H7 (cell line): ENCODE measurements around the gene SLC1A4. TPM values are rescaled to one million over a fixed set of nuclear protein-coding genes. Genes with fewer than 3 reads are reported as not detected.
"Not testable (repeated sequence)": the region's sequence is repeated elsewhere in the genome, so short reads cannot be mapped to it uniquely, and the experiment has no call there.

Source experiments
- DNase-seq: peaks from one replicate; pipeline ENCODE4 v3.0.0; 2012
- H3K27me3 ChIP-seq: 2 replicates; pipeline ENCODE4 v1.6.0; 2011; ENCODE audit warnings: mild to moderate bottlenecking, low read length; ENCODE audit not compliant: control insufficient read depth, insufficient read depth
- H3K36me3 ChIP-seq: replicated peaks from 2 replicates; pipeline ENCODE4 v1.5.1; 2011; ENCODE audit warnings: low read length; ENCODE audit not compliant: control insufficient read depth, insufficient read depth
- H3K4me3 ChIP-seq: 2 replicates; pipeline ENCODE4 v1.5.1; 2011; ENCODE audit warnings: low read depth, mild to moderate bottlenecking, control low read depth, low read length, moderate library complexity; ENCODE audit not compliant: insufficient read depth
- total RNA-seq: library from RNA; depleted of rRNA; stranded (reverse); fragments of >200 nt; shearing (Covaris generic); gene quantifications from 2 replicates; pipeline ENCODE4 v1.2.3, GENCODE V29; 2014

SLC1A4 gene
- total RNA-seq, 1 experiment from 2014 or later: 2.5 TPM

DNA sequence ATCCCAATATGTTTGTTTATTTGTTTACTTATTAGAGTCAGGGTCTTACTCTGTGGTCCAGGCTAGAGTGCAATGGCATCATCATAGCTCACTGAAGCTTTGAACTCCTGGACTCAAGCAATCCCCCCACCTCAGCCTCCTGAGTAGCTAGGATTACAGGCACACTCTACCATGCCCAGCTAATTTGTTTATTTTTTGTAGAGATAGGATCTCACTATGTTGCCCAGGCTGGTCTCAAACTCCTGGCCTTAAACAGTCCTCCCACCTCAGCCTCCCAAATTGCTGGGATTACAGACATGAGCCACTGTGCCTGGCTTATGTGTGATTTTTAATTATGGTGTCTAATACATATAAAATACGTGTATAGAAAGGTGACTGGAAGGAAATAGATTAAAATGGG lies 31.1 kb downstream of the SLC1A4 start:
- not testable (repeated sequence) for H3K4me3 ChIP-seq, DNase-seq, H3K27me3 ChIP-seq, H3K36me3 ChIP-seq

DNA sequence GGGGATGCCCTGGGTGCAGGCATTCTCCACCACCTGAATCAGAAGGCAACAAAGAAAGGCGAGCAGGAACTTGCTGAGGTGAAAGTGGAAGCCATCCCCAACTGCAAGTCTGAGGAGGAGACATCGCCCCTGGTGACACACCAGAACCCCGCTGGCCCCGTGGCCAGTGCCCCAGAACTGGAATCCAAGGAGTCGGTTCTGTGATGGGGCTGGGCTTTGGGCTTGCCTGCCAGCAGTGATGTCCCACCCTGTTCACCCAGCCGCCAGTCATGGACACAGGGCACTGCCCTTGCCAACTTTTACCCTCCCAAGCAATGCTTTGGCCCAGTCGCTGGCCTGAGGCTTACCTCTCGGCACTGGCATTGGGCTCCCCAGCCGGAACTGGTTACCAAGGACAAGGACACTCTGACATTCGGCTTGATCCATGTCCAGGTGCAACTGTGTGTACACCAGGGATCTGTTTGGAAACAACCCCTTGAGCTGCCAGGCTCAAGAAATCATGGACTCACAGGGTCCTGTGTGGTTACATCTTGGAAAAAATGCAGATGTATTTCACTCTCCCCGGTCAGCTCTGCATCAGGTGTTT lies 31.8 kb downstream of the SLC1A4 start:
- H3K27me3 ChIP-seq: no peaks in the 10 kb centered on the region
- no peak overlapping the region for H3K4me3 ChIP-seq
- no peak for DNase-seq
- H3K36me3 ChIP-seq: 0 out of 2 replicates have a peak, but pooled peaks cover 2% of the 10 kb centered on the region

DNA sequence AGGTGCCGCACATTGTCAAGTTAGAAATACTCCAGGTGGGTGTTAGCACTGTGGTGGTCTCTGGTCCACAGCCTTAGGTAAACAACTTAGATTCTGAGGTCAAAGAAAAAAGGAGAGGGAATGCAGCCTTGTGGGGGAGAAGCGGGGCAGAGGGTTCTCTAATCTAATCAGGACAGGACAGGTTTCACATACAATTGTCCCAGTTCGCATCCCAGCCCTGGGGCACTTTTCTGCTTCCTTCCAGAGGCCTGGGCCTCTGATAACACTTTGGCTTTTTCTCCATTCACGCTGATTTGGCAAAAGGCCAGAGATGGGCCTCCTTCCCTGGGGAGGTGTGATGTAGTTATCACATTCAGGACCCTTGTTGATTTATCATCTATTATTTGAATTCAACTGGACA lies 32.5 kb downstream of the SLC1A4 start:
- H3K27me3 ChIP-seq: no peaks in the 10 kb centered on the region
- H3K4me3 ChIP-seq: no peak overlapping the region
- H3K36me3 ChIP-seq: 0 out of 2 replicates have a peak, but pooled peaks cover 2% of the 10 kb centered on the region
- DNase-seq: no peak

DNA sequence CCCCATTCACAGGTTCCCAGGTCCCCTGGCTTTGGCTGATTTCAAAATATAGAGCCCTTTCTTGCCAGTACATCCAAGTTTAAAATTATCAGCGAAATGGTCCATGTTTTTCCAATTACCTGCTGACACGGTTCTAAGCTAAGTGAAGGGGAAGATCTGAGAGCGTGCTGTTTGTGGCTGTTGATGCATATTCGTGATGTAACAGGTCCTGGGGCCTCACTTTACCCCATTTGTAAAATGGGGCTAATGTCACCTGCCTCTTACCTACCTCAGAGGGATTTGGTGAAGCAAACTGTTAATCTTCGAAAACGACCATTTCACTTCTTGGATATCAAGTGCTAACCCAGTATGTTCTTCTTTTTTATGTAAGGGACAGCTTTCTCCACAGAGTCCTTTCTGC lies 33.0 kb downstream of the SLC1A4 start:
- Histone ChIP-seq H3K4me3 (no peak overlapping the region), H3K36me3 (0 out of 2 replicates have a peak, but pooled peaks cover 2% of the 10 kb centered on the region), H3K27me3 (no peaks in the 10 kb centered on the region)
- no peak for DNase-seq

DNA sequence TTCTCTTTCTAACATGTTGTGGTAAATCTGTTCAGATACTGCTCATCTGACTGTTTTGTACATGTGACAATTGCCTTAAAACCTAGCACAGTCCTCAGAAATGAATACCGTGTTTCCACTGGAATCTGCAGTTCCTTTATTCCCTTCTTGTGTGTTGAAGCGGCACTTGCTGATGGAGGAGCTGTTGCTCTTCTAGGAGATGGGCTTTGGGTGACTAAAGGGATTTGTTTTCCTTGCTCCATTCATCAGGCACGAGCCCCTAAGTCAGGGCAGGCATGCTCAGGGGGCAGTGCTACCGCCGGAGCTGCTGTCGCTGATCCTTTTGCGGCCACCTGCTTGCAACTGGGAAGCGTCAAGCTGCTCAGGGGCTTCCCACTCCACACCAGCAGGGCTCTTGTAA lies 34.5 kb downstream of the SLC1A4 start:
- Histone ChIP-seq H3K27me3 (no peaks in the 10 kb centered on the region), H3K36me3 (no peaks in the 10 kb centered on the region), H3K4me3 (no peak overlapping the region)
- no peak for DNase-seq

DNA sequence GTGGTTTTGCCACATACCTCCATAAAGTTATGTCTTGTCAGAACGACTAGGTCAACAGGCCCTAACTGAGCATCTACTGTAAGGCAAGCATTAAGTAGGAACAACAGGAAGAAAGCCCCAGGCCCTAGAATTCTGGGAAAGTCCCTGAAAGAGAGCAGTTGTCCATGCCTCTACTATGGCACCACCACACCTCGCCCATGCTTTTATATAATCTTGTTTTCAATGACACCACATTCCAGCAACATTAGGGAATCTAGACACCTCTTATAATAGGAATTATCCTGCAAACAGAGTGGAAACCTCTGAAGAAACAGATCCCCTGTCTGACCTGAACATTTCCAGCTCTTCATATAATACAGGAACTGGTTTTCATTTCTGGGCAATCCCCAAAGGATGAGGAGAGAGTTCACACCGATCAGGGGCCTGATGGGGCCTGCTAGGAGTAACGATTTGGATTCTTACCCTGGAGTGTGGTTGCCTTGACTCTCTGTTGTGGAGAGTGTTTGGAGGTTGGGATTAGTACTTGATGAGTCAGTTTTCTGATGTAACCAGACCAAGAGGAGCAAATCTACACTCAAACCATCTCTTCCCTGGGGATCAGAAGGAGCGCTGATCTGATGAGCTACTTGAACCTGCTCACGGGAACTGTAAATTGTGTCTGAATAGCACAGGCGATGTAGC lies 35.1 kb downstream of the SLC1A4 start:
- Histone ChIP-seq H3K27me3 (no peaks in the 10 kb centered on the region), H3K36me3 (no peaks in the 10 kb centered on the region), H3K4me3 (no peak overlapping the region)
- no peak for DNase-seq

DNA sequence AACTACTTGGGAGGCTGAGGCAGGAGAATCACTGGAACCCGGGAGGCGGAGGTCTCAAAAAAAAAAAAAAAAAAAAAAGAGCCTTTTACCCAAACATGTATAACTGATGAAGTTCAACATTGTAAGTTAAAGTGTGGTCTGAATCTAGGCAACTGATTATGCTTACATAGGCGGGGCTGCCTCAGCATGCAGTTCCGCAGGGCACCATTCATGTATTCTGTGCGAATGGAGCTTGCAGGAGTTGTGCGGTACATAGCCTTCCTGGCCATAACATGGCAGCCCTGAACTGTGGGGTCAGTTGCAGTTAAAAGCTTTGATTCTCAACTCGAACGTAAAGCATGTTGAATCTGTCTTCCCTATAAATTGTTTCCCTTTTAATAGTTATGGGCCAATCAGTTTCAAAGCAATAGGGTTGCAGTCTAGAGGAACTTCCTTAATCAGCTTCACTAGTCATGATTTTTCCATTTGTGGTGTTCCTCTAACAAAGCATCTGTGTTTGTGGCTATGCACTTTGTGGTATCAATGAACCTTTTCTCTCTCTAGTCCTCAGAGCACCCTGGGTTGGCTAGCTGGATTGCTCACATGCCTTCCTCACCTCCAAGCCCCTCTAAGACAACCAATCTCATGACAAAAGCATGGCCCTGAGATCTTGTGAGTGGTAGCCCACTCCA lies 36.4 kb downstream of the SLC1A4 start:
- Histone ChIP-seq H3K36me3 (no peaks in the 10 kb centered on the region), H3K27me3 (no peaks in the 10 kb centered on the region), H3K4me3 (no peak overlapping the region)
- no peak for DNase-seq

DNA sequence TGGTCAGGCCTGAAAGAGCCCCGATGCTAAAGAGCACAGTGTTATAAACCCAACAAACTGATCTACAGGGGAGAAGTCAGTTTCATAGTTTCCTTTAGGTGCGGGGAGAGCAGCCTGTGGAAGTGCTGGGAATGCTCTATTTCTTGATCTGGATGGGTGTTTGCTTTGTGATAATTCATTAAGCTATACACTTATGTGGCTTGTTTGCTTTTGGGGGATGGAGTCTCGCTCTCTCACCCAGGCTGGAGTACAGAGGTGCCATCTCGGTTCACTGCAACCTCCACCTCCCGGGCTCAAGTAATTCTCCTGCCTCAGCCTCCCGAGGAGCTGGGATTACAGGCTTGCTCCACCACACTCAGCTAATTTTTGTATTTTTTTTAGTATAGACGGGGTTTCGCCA lies 37.0 kb downstream of the SLC1A4 start:
- Histone ChIP-seq H3K36me3 (no peaks in the 10 kb centered on the region), H3K4me3 (no peak overlapping the region), H3K27me3 (no peaks in the 10 kb centered on the region)
- no peak for DNase-seq

DNA sequence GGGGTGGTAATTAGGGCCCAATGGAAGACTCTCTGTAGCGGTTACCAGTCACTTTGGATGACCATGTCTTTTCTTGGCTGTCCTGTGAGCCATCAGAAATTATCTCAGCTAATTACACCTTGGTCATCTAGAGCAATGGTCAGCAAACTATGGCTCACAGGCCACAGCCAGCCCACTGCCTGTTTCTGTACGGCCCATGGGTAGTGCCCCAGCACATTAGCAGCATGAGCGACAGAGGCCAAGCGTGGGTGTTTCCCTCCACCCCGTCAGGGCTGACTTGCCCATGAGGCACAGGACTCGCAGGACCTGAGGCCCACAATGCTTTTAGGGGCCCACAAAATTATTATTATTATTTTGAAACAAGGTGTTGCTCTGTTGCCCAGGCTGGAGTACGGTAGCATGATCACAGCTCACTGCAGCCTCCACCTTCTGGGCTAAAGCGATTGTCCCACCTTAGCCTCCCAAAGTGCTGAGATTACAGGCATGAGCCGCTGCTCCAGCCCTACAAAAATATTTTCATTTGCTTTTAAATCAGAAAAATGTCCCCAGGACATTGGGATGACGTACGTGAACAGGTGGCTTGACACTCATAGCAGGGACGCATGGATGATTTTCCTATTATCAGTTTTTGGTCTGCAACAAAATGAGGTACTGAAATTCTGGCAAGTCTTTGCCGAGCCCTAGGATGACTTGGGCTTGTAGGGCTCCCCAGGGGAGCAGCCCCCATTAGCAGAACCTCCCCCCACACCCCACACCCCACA lies 37.7 kb downstream of the SLC1A4 start:
- H3K4me3 ChIP-seq: no peak overlapping the region

DNA sequence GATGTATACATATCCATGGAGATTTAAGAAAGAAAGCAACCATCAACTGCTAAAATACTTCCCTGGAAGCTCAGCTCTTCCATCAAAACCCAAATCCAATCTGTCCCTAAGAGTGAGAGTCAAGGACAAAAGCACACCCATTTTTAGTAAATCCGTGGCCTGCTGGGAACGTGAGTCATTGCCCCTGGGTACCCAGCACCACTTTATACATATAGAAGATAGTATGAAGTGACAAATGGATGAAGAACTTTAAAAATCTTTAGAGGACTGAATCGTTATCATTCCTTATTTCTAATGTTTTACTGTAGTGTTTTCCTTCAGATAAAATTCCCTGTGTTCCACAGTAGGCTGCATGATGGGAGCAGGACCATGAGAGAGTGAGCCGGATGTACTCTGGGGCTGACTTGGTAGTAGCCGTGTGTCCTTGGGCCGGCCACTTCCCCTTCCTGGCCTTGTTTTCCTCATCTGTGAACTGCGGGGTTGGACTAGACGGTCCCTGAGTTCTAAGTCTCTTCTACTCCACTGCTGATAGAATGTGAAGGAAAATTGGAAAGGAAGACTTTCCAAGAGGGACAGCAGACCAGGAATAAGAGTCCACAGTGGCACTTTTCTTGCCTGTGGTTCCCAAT lies 38.5 kb downstream of the SLC1A4 start:
- no peak overlapping the region for H3K4me3 ChIP-seq
- H3K27me3 ChIP-seq: no peaks in the 10 kb centered on the region
- H3K36me3 ChIP-seq: no peaks in the 10 kb centered on the region
- no peak for DNase-seq

More for the DNA sequence above, 37.7 kb downstream of the SLC1A4 start:
- H3K36me3 ChIP-seq: no peaks in the 10 kb centered on the region
- DNase-seq: no peak
- no peaks in the 10 kb centered on the region for H3K27me3 ChIP-seq

DNA sequence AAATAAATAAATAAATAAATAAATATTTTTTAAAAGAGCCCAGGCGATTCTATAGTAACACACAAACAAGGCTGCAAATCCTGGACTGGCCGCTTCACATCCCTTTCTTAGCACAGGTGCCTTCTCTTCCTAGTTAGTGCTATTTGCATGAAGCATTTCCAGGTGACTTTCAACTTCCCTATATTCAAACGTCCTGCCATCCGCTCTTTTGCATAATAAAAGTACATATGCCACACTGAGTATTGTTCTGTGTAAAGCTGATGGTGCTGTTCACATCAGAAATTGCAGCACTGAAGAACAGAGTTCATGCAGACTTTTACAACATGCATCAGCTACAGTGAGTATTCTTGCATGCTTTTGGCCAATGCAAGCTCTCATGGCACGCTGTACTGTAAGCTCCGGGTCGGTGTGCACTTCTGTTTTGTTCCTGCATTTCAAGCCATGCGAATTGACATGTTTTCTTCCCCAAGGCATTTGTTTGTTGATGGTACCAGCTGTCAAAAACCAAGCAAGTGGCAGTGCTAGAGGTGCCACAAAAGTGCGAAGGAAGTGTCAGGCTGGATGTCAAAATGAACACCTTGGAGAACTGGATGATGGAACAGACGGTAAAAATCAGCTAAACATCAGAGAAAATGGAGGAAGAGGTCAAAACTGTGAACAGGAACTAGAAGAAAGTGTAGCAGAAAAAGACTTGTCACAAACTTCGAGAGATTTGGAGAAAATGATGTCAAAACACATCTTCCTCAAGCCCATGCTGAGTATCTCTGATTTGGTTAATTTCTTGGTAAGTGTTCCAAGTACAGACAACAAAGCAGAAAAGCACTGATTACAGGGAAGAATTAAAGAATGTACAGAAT lies 41.5 kb downstream of the SLC1A4 start:
- no peaks in the 10 kb centered on the region for H3K27me3 ChIP-seq
- no peak for DNase-seq
- no peaks in the 10 kb centered on the region for H3K36me3 ChIP-seq
- H3K4me3 ChIP-seq: no peak overlapping the region

DNA sequence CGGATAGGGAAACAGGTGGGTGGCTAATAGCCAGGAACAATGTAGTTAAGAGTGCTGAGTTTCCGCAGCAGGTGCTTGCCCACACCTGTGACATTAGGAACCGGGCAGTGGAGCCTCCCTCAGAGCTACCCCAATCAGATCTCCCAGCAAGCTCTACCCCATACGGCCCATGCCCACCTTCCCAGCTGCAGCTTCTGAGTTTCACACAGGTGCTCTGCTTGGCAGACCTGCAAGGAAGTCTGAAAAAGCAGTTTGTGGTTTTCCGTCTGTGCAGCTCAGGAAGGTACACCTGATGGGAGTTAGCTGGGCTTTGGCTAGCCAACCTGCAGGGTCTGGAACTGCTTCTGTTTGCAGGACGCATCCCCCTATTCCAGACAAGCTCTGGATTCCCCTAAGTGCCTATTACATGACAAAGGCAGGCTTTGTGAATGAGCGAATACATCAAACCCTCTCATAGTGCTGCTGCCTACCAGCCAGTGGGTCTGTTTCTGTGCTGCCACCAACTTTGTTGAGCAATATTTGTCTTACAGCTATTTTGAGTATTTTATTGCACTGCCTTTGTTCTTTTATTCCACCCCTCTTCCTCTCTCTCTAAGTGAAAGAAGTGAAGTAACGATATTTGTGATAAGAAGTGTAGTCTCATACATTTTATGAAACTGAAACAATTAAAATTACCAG lies 42.3 kb downstream of the SLC1A4 start:
- H3K36me3 ChIP-seq: no peaks in the 10 kb centered on the region
- H3K4me3 ChIP-seq: no peak overlapping the region
- H3K27me3 ChIP-seq: no peaks in the 10 kb centered on the region
- peak; percentile 59 for DNase-seq
